HL-60 (cell line): ENCODE results near the gene IPO13.

Experiments used
- CTCF ChIP-seq: IDR thresholded peaks from one replicate; pipeline ENCODE4 v1.5.1; 2011; ENCODE audit warnings: low read length, control low read depth, inconsistent platforms; ENCODE audit not compliant: insufficient read depth
- GABPA ChIP-seq: IDR thresholded peaks from 2 replicates; pipeline ENCODE4 v1.6.1; 2012; ENCODE audit warnings: low read depth
- POLR2AphosphoS5 ChIP-seq: IDR thresholded peaks from 2 replicates; pipeline ENCODE4 v1.6.1; 2012; ENCODE audit warnings: low read depth
- SPI1 ChIP-seq: IDR thresholded peaks from 2 replicates; pipeline ENCODE4 v1.6.1; 2012; ENCODE audit warnings: low read depth, mild to moderate bottlenecking, borderline replicate concordance

GRCh38 chr1:43994071-43994470, 47.3 kb downstream of the IPO13 start:
- TF ChIP-seq CTCF (no peak), POLR2AphosphoS5 (no peak), GABPA (no peak), SPI1 (no peak)
